PFSK-1 (cell line): ENCODE results near the gene NDUFA12.

Experiments used
- POLR2AphosphoS5 ChIP-seq: IDR thresholded peaks from 2 replicates; pipeline ENCODE4 v1.6.1; 2012; ENCODE audit warnings: low read depth, mild to moderate bottlenecking, control low read depth, low read length, moderate library complexity
- TF ChIP-seq, protein P1 (sequence below), 2 experiments: IDR thresholded peaks; 2 replicates each; pipeline versions ENCODE4 v1.6.1 to v1.8.0; 2011 to 2012; ENCODE audit warnings: low read depth in 2 of 2, low read length in 2 of 2, control low read depth in 1 of 2, inconsistent platforms in 1 of 2, mild to moderate bottlenecking in 1 of 2, moderate library complexity in 1 of 2; ENCODE audit not compliant: insufficient read depth in 1 of 2

DNA sequence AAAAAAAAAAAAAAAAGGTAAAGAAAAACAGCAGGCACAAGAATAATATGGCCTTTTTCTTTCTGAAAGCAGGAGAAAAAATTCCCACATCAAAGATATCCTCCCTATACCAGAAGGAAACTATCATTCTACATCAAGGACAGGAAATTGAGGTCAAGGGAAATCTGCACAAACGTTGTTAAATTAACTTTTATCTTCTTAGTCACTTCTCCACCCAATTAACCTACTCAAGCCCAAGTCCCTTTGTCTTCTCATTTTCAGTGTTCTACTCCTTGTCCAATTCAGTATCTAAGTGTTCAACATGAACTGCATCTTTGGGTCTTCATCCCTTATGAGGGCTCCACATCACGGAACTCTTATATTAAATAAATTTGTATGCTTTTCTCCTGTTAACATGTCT is 15.7 kb downstream of the NDUFA12 start:
- TF ChIP-seq POLR2AphosphoS5, result no peak
- TF ChIP-seq, protein P1, sequence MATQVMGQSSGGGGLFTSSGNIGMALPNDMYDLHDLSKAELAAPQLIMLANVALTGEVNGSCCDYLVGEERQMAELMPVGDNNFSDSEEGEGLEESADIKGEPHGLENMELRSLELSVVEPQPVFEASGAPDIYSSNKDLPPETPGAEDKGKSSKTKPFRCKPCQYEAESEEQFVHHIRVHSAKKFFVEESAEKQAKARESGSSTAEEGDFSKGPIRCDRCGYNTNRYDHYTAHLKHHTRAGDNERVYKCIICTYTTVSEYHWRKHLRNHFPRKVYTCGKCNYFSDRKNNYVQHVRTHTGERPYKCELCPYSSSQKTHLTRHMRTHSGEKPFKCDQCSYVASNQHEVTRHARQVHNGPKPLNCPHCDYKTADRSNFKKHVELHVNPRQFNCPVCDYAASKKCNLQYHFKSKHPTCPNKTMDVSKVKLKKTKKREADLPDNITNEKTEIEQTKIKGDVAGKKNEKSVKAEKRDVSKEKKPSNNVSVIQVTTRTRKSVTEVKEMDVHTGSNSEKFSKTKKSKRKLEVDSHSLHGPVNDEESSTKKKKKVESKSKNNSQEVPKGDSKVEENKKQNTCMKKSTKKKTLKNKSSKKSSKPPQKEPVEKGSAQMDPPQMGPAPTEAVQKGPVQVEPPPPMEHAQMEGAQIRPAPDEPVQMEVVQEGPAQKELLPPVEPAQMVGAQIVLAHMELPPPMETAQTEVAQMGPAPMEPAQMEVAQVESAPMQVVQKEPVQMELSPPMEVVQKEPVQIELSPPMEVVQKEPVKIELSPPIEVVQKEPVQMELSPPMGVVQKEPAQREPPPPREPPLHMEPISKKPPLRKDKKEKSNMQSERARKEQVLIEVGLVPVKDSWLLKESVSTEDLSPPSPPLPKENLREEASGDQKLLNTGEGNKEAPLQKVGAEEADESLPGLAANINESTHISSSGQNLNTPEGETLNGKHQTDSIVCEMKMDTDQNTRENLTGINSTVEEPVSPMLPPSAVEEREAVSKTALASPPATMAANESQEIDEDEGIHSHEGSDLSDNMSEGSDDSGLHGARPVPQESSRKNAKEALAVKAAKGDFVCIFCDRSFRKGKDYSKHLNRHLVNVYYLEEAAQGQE (IDR thresholded peaks at IDR 0.05; ENCODE audit: insufficient read depth in 1 of 2, low read depth in 2 of 2, low read length in 2 of 2), result no peak
